ENCODE measurements around the gene IGSF21.

DNA sequence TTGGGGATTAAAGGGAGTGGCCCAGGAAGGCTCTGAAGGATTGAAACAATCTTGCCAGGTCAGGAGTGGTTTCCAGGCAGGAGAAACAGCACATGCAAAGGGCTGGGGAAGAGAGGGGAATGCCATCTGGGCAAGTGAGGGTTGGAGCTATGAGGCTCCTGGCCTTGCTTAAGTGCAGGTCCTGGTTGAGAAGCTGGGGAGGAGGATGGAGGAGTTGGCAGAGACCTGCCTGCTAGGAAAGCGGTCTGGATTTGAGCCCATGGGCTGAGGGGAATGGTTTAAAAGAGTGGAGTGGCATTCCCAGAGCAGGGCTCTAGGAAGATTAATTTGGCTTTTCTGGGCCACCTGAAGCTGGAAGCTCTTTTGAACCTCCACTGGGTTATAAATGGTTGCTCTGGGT, 9.2 kb downstream of the IGSF21 start:
- TF ChIP-seq, protein P1, sequence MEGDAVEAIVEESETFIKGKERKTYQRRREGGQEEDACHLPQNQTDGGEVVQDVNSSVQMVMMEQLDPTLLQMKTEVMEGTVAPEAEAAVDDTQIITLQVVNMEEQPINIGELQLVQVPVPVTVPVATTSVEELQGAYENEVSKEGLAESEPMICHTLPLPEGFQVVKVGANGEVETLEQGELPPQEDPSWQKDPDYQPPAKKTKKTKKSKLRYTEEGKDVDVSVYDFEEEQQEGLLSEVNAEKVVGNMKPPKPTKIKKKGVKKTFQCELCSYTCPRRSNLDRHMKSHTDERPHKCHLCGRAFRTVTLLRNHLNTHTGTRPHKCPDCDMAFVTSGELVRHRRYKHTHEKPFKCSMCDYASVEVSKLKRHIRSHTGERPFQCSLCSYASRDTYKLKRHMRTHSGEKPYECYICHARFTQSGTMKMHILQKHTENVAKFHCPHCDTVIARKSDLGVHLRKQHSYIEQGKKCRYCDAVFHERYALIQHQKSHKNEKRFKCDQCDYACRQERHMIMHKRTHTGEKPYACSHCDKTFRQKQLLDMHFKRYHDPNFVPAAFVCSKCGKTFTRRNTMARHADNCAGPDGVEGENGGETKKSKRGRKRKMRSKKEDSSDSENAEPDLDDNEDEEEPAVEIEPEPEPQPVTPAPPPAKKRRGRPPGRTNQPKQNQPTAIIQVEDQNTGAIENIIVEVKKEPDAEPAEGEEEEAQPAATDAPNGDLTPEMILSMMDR (IDR thresholded peaks at IDR 0.05): no peak
- no peak for TF ChIP-seq POLR2A (IDR thresholded peaks at IDR 0.05)
